Esophagus (tissue), 2 donors: ENCODE data around the gene LGALS12. TPM values are rescaled to one million over a fixed set of nuclear protein-coding genes. Genes with fewer than 3 reads are reported as not detected.

ENCODE experiments used
- H3K27ac ChIP-seq, 2 donors: one replicate each; pipeline ENCODE4 v1.5.1; 2013; ENCODE audit warnings: low read depth in 2 of 2, mild to moderate bottlenecking in 2 of 2, inconsistent platforms in 1 of 2, low read length in 1 of 2, moderate library complexity in 1 of 2
- H3K27me3 ChIP-seq, 2 donors: one replicate each; pipeline ENCODE4 v1.6.1; 2013; ENCODE audit warnings: low read length in 2 of 2, control low read depth in 1 of 2, mild to moderate bottlenecking in 1 of 2; ENCODE audit not compliant: insufficient read depth in 2 of 2, control insufficient read depth in 1 of 2
- H3K36me3 ChIP-seq, 2 donors: one replicate each; pipeline ENCODE4 v1.6.1; 2013; ENCODE audit warnings: low read length in 1 of 2; ENCODE audit not compliant: control insufficient read depth in 2 of 2, insufficient read depth in 2 of 2
- H3K4me1 ChIP-seq, 2 donors: one replicate each; pipeline ENCODE4 v1.6.1; 2013; ENCODE audit warnings: low read length in 1 of 2; ENCODE audit not compliant: control insufficient read depth in 2 of 2, insufficient read depth in 2 of 2
- H3K4me3 ChIP-seq, 2 donors: one replicate each; pipeline ENCODE4 v1.5.1; 2013; ENCODE audit warnings: low read length in 2 of 2, mild to moderate bottlenecking in 2 of 2, low read depth in 1 of 2, moderate library complexity in 1 of 2
- H3K9me3 ChIP-seq, 2 donors: one replicate each; pipeline ENCODE4 v1.6.1; 2013; ENCODE audit warnings: mild to moderate bottlenecking in 2 of 2, low read depth in 1 of 2, low read length in 1 of 2, moderate library complexity in 1 of 2; ENCODE audit not compliant: control insufficient read depth in 2 of 2, insufficient read depth in 1 of 2
- WGBS, 2 donors: extraction: QIAGEN DNeasy Blood & Tissue Kit; methylation state at CpG; one replicate each; pipeline ENCODE4 v1.1.7; 2013; 5-methylcytosine and 5-hydroxymethylcytosine counted together
- polyA plus RNA-seq, 2 donors: library from polyadenylated mRNA; stranded (reverse); fragments of 200-250 nt; gene quantifications; one replicate each; pipeline ENCODE4 v1.2.3, GENCODE V29; 2013
- donor health status: healthy with polysubstance abuse.
- donor health status: Bipolar disorder and iron deficiency.

LGALS12 gene
- polyA plus RNA-seq, 2 donors = 0.04 TPM; not detected in 1

DNA sequence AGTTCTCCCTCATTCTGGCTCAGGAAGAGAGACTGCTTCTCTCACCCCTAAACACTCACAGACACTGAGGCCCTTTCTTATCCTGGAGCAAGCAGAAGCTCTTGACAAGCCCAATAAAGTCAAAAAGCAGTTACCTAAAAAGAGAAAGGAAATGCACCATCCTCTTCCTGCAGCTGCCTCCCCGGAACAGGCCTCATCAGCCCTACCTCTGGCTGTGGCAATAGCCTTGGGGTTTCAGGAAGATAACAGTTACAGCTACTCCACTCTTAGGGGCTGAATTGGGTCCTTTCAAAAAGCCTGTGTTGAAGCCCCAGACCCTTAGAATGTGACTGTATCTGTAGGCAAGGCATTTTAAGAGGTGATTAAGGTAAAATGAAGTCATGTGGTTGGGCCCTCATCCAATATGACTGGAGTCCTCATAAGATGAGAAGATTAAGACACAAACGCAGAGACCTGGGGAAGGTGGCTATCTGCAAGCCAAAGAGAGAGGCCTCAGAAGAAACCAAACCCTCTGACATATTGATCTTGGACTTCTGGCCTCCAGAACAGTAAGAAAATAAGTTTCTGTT, 3.5 kb upstream of the LGALS12 start:
- Histone ChIP-seq H3K4me3 (no peak overlapping the region), H3K9me3 (peaks cover 0 to 3% of the 10 kb centered on the region in 2 donors), H3K27me3 (no peaks in the 10 kb centered on the region), H3K36me3 (no peaks in the 10 kb centered on the region), H3K27ac (no peak overlapping the region), H3K4me1 (no peaks in the 10 kb centered on the region)
- WGBS, 2 donors = 67 to 71% methylated on average over 2 of the region's 2 CpGs

DNA sequence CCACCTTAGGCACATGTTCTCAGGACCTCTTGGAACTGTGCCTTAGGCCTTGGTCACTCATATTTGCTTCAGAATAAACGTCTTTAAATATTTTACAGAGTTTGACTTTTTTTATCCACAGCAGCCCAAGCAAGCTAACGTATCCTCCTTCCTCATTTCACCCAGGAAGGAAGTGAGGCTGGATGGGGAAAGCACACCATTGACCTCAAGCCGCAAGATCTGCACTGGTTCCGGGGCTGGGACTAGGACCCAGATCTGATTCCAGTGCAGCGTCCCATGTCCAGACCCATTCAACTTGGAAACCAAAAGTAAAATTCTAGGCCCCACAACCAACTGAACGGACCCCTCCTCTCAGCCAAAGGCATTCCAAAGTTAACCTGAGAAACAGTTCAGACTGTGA, 2.4 kb upstream of the LGALS12 start:
- no peak overlapping the region for H3K27ac ChIP-seq
- H3K36me3 ChIP-seq = no peaks in the 10 kb centered on the region
- H3K4me1 ChIP-seq = no peaks in the 10 kb centered on the region
- H3K9me3 ChIP-seq = peaks cover 0 to 3% of the 10 kb centered on the region in 2 donors
- no peak overlapping the region for H3K4me3 ChIP-seq
- no peaks in the 10 kb centered on the region for H3K27me3 ChIP-seq
- 79 to 82% methylated on average over 6 of the region's 6 CpGs for WGBS, 2 donors

DNA sequence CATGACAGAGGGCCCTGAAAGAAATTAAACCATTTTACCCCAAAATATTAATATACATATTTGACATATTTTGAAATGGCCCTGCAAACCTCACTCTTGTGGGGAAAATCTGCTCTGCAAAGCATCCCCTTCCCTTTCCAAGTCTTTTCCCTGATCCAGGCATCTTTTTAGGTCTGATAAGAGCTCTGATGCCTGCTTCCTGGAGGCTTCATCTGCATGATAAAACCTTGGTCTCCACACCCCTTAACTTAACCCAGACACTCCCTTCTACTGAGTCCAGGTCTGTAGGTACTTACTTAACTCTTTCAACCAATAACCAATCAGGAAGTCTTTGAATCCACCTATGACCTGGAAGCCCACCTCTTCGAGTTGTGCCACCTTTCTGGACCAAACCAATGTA, 1.8 kb upstream of the LGALS12 start:
- H3K36me3 ChIP-seq = no peaks in the 10 kb centered on the region
- peaks cover 0 to 3% of the 10 kb centered on the region in 2 donors for H3K9me3 ChIP-seq
- no peaks in the 10 kb centered on the region for H3K27me3 ChIP-seq
- H3K4me1 ChIP-seq = no peaks in the 10 kb centered on the region
- H3K27ac ChIP-seq = no peak overlapping the region
- 77 to 81% methylated on average over 1 of the region's 1 CpG for WGBS, 2 donors
- H3K4me3 ChIP-seq = no peak overlapping the region

DNA sequence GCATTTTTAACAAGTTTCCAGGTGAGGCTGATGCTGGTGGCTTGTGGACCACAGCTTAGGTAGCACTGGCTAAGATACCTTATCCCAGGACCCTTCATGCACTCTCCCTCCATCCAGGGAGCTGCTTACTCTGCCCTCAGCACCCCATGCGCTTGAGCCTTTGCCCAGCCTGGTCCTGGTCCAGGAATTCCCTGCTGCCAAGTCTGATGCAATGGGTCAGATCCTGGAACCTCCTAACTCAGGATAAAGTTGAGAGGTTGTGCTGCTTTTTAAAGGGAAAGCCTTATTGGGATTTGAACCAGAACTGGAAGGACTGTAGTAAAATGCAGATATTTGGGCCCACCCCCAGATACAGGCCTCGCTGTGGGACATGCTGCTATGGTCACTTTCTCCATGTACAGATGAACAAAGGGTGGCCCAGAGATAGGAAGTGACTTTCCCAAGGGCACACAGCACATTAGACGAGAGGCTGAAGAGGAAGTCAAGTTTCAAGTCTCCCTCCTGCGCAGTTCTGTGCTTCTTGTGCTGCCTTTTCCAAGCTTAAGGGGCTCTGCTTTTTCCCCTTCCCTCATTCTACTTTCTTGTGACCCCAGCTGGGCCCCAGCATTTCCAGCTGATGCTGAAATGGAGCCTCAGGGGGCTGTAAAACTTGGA, 824 bp upstream of the LGALS12 start:
- Histone ChIP-seq H3K36me3 (no peaks in the 10 kb centered on the region), H3K4me3 (no peak overlapping the region), H3K27ac (no peak overlapping the region), H3K4me1 (no peaks in the 10 kb centered on the region), H3K27me3 (no peaks in the 10 kb centered on the region), H3K9me3 (peaks cover 0 to 3% of the 10 kb centered on the region in 2 donors)
- 70% methylated on average over 4 of the region's 4 CpGs for WGBS, 2 donors

GRCh38 chr11:63506876-63507275, 992 bp downstream of the LGALS12 start:
- Histone ChIP-seq H3K36me3 (no peaks in the 10 kb centered on the region), H3K27ac (no peak overlapping the region), H3K4me1 (no peaks in the 10 kb centered on the region), H3K9me3 (no peaks in the 10 kb centered on the region), H3K27me3 (no peaks in the 10 kb centered on the region), H3K4me3 (no peak overlapping the region)
- 91% methylated on average over 2 of the region's 2 CpGs for WGBS, 2 donors

DNA sequence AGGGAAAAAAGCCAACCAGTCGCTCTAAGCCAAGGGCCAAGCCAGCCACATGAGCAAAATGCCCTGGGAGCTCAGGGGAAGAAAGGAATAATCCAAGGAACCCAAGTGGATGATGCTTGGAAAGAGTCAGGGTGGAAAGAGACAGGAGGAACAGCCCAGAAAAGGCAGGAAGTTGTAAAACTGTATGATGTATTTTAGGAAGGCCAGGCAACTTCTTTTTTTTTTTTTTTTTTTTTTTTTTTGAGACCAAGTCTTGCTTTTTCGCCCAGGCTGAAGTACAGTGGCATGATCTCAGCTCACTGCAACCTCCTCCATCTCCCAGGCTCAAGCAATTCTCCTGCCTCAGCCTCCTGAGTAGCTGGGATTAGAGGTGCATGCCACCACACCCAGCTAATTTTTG, 1.6 kb downstream of the LGALS12 start:
- no peak overlapping the region for H3K27ac ChIP-seq
- 90 to 98% methylated on average over 2 of the region's 2 CpGs for WGBS, 2 donors
- no peaks in the 10 kb centered on the region for H3K27me3 ChIP-seq

DNA sequence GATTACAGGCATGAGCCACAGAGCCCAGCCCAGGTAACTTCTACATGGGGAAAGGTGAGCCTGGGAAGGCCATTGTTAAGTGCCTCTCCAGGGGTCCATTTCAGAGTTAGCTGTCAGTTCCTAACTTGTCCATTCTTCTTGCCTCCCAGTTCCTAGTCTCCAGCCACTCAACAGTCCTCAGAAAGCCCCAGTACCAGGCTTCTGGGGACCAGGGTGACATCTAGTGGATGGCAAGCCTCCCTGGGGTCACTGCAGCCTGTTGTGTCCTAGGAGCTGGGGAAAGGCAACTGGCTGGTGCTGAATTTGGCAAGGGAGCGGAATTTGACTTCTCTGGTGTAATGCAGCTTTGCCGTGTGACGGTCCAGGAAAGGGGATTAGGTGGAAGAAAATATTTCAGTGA, 2.1 kb downstream of the LGALS12 start:
- Histone ChIP-seq H3K36me3 (no peaks in the 10 kb centered on the region), H3K4me3 (no peak overlapping the region), H3K27ac (no peak overlapping the region), H3K27me3 (no peaks in the 10 kb centered on the region), H3K4me1 (no peaks in the 10 kb centered on the region), H3K9me3 (no peaks in the 10 kb centered on the region)
- WGBS, 2 donors = 82 to 88% methylated on average over 3 of the region's 3 CpGs

More for the DNA sequence above, 1.6 kb downstream of the LGALS12 start:
- Histone ChIP-seq H3K9me3 (no peaks in the 10 kb centered on the region), H3K4me1 (no peaks in the 10 kb centered on the region), H3K4me3 (no peak overlapping the region), H3K36me3 (no peaks in the 10 kb centered on the region)

DNA sequence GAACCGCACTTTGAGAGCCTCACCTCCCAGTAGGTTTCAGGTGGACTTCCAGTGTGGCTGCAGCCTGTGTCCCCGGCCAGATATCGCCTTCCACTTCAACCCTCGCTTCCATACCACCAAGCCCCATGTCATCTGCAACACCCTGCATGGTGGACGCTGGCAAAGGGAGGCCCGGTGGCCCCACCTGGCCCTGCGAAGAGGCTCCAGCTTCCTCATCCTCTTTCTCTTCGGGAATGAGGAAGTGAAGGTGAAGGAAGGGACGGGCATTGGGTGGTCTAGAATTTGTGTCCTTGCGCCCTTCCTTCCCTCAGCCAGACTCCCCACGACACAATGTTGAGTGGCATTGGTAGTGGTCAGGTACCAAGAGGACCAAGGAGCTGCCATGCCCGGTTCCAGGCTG, 2.9 kb downstream of the LGALS12 start:
- H3K9me3 ChIP-seq = no peaks in the 10 kb centered on the region
- no peaks in the 10 kb centered on the region for H3K36me3 ChIP-seq
- H3K4me1 ChIP-seq = no peaks in the 10 kb centered on the region
- 90 to 96% methylated on average over 12 of the region's 12 CpGs for WGBS, 2 donors
- no peaks in the 10 kb centered on the region for H3K27me3 ChIP-seq
- no peak overlapping the region for H3K27ac ChIP-seq
- no peak overlapping the region for H3K4me3 ChIP-seq

GRCh38 chr11:63510360-63511047, 4.6 kb downstream of the LGALS12 start:
- Histone ChIP-seq H3K9me3 (no peaks in the 10 kb centered on the region), H3K4me3 (no peak overlapping the region), H3K27ac (no peak overlapping the region), H3K4me1 (no peaks in the 10 kb centered on the region), H3K27me3 (no peaks in the 10 kb centered on the region), H3K36me3 (no peaks in the 10 kb centered on the region)
- 78 to 79% methylated on average over 7 of the region's 7 CpGs for WGBS, 2 donors
